ENCODE measurements around the gene RAMP1.

DNA sequence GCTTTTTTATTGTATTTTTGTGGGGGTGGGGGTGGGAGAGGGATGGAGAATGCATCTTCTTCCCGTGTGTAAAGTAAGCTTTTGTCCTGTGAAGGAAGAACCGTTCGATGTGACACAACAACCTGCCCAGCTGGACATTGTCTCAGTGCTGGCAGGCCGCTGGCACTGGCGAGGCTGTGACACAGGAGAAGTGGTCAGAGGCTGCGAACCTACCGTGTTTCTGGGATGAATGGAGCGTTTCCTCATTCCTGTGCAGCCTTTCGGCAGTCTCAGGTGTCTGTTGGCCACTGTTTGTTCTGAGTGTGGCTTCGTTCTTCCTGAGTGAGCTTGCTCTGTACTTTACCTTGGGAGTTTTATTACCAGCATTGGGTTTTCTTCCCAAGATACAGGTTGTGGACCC, 8.0 kb downstream of the RAMP1 start:
- TF ChIP-seq, protein P1, sequence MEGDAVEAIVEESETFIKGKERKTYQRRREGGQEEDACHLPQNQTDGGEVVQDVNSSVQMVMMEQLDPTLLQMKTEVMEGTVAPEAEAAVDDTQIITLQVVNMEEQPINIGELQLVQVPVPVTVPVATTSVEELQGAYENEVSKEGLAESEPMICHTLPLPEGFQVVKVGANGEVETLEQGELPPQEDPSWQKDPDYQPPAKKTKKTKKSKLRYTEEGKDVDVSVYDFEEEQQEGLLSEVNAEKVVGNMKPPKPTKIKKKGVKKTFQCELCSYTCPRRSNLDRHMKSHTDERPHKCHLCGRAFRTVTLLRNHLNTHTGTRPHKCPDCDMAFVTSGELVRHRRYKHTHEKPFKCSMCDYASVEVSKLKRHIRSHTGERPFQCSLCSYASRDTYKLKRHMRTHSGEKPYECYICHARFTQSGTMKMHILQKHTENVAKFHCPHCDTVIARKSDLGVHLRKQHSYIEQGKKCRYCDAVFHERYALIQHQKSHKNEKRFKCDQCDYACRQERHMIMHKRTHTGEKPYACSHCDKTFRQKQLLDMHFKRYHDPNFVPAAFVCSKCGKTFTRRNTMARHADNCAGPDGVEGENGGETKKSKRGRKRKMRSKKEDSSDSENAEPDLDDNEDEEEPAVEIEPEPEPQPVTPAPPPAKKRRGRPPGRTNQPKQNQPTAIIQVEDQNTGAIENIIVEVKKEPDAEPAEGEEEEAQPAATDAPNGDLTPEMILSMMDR (IDR thresholded peaks at IDR 0.05) = no peak
- TF ChIP-seq POLR2AphosphoS5 (IDR thresholded peaks at IDR 0.05) (no peak), EP300 (IDR thresholded peaks at IDR 0.05) (no peak), POLR2A (IDR thresholded peaks at IDR 0.05) (no peak)
